Right lobe of liver (tissue), 6 donors: ENCODE results near the gene IER2. TPM values are rescaled to one million over a fixed set of nuclear protein-coding genes. Genes with fewer than 3 reads are reported as not detected.
A peak's percentile ranks its signal among the peaks of the same experiment; 100 is the strongest.
"Not testable (repeated sequence)": the region's sequence is repeated elsewhere in the genome, so short reads cannot be mapped to it uniquely, and the experiment has no call there.

Source experiments
- ATAC-seq, 4 donors: fragments of 200-7000 bp; cut with Tn5 transposase; one replicate each; pipeline ENCODE4 v1.9.1; 2020; ENCODE audit warnings: mild to moderate bottlenecking in 4 of 4, moderate library complexity in 4 of 4
- DNase-seq, 3 donors: peaks; one replicate each; pipeline ENCODE4 v3.0.0-alpha.2; 2020
- H3K27ac ChIP-seq, 3 donors: fragments of 200-600 bp; one replicate each; pipeline ENCODE4 v1.8.0; 2022
- H3K27me3 ChIP-seq, 2 donors: fragments of 200-600 bp; one replicate each; pipeline ENCODE4 v1.8.0; 2022
- H3K36me3 ChIP-seq, 4 donors: fragments of 200-600 bp; sonication (generic) in 1 of 4; one replicate each; pipeline versions ENCODE4 v1.5.1 to v1.8.0; 2017 to 2022; ENCODE audit warnings: control low read depth in 1 of 4
- H3K4me1 ChIP-seq, 4 donors: fragments of 200-600 bp; sonication (generic) in 1 of 4; one replicate each; pipeline versions ENCODE4 v1.5.1 to v1.8.0; 2017 to 2022; ENCODE audit warnings: control low read depth in 1 of 4
- H3K4me3 ChIP-seq, 3 donors: fragments of 200-600 bp; one replicate each; pipeline ENCODE4 v1.8.0; 2022
- H3K9me3 ChIP-seq, 4 donors: fragments of 200-600 bp; sonication (generic) in 1 of 4; one replicate each; pipeline versions ENCODE4 v1.5.1 to v1.8.0; 2017 to 2022; ENCODE audit warnings: control low read depth in 1 of 4
- POLR2A ChIP-seq: fragments of 450-650 bp; IDR thresholded peaks from one replicate; pipeline ENCODE4 v1.6.1; 2017; ENCODE audit warnings: antibody characterized with exemption, mild to moderate bottlenecking
- WGBS: methylation state at CpG from one replicate; pipeline ENCODE4 v1.1.6; 2018; ENCODE audit warnings: low coverage, low lambda C conversion rate; ENCODE audit not compliant: insufficient coverage; ENCODE audit errors: missing lambda C conversion rate; 5-methylcytosine and 5-hydroxymethylcytosine counted together
- intact Hi-C, 2 donors: fragments of 100-400 bp; cut with DNase I; formaldehyde crosslinking; loops; one replicate each; pipeline versions ENCODE4 v1.11.2 to v1.14.1; 2022
- total RNA-seq, 6 experiments: library from RNA; depleted of rRNA in 2 of 6; stranded (reverse); fragments of >200 nt in 2 of 6; fragmentation: NEBNext Ultra II Directional in 3 of 6; extraction: Animal tissue kit (Norgen Biotek cat#: 25700) in 3 of 6; gene quantifications; one replicate each; pipeline versions ENCODE4 v1.1.0 to v1.2.4, GENCODE V29; 2016 to 2023
- TF ChIP-seq, protein P1 (sequence below), 4 donors: fragments of 200-600 bp in 3 of 4; fragments of 450-650 bp in 1 of 4; IDR thresholded peaks; one replicate each; pipeline versions ENCODE4 v1.5.1 to v1.8.0; 2016 to 2022; ENCODE audit warnings: antibody characterized with exemption in 4 of 4, mild to moderate bottlenecking in 2 of 4
- donor health status: DM: no; HTN: yes; CAD: no.
- donor health status: DM: no; HTN: no; CAD: no.
- donor health status: DM: no; HTN: no; CAD: no.
- donor health status: DM: no; HTN: yes; CAD: no.
- donor health status: DM: no; HTN: yes; CAD: no.

Gene IER2
- total RNA-seq, 6 experiments from 2014 or later = 19.1 to 86.6 (median 23.8) TPM

- 64% methylated on average over 8 of the region's 16 CpGs for WGBS
- Histone ChIP-seq H3K36me3 (peaks cover 0 to 13% (median 3%) of the 10 kb centered on the region in 4 donors), H3K9me3 (no peaks in the 10 kb centered on the region), H3K4me1 (peaks cover 0 to 10% (median 5%) of the 10 kb centered on the region in 4 donors), H3K27me3 (no peaks in the 10 kb centered on the region), H3K27ac (no peak overlapping the region), H3K4me3 (no peak overlapping the region)
- TF ChIP-seq, protein P1, sequence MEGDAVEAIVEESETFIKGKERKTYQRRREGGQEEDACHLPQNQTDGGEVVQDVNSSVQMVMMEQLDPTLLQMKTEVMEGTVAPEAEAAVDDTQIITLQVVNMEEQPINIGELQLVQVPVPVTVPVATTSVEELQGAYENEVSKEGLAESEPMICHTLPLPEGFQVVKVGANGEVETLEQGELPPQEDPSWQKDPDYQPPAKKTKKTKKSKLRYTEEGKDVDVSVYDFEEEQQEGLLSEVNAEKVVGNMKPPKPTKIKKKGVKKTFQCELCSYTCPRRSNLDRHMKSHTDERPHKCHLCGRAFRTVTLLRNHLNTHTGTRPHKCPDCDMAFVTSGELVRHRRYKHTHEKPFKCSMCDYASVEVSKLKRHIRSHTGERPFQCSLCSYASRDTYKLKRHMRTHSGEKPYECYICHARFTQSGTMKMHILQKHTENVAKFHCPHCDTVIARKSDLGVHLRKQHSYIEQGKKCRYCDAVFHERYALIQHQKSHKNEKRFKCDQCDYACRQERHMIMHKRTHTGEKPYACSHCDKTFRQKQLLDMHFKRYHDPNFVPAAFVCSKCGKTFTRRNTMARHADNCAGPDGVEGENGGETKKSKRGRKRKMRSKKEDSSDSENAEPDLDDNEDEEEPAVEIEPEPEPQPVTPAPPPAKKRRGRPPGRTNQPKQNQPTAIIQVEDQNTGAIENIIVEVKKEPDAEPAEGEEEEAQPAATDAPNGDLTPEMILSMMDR (IDR thresholded peaks at IDR 0.05) = no peak
- peak in 1 of 3 donors; percentile 51 for DNase-seq
- no peak for ATAC-seq
- intact Hi-C loops = no loop called here
These were observed 3.2 kb upstream of the IER2 start for GRCh38 chr19:13146763-13147563.

DNA sequence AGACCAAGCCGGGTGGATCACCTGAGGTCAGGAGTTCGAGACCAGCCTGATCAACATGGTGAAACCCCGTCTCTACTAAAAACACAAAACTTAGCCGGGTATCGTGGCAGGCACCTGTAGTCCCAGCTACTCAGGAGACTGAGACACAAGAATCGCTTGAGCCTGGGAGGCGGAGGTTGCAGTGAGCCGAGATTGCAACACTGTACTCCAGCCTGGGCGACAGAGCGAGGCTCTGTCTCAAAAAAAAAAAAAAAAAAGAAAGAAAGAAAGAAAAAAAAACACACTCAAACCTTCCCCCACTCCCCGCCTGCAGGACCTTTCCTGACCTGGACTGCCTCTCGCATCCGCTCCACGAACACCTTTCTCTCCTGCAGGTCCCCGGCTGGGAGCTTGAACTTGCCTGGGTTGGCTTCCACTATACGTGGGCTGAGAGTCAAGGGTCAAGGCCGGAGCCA is 1.0 kb upstream of the IER2 start:
- intact Hi-C loops, H3K9me3 ChIP-seq: not testable (repeated sequence)
- peaks cover 0 to 10% (median 5%) of the 10 kb centered on the region in 4 donors for H3K4me1 ChIP-seq

DNA sequence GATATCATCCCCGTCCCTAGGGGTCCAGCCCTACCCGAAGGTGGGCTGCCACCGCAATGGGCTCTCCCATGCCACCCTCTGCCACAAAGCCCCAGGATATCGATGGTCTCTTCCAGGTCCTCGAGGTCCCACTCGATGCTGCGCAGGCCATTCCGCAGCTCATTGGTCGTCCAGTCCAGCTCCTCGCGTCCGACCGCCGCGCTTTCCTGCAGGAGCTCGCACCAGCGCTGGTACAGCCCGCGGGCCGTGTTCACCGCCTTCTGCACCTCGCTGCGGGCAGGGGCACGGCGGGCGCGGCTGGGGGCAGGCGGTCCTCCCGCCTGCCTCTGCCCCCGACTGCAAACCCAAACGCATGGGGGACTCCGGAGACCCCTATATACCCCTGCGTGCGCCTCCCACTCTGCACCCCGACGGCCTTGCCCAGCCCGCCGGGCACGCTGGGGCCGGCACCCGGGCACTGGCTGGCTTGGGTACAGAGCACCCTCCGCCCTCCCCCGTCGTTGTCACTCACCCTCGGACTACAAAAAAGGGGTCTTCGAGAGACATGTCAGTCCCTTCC is 504 bp upstream of the IER2 start:
- H3K4me3 ChIP-seq = peak overlapping the region; percentile 73 to 88 (median 77)
- peaks cover 0 to 5% (median under 1%) of the 10 kb centered on the region in 4 donors for H3K36me3 ChIP-seq
- no peaks in the 10 kb centered on the region for H3K27me3 ChIP-seq
- WGBS = 10% methylated on average over 2 of the region's 46 CpGs
- H3K27ac ChIP-seq = peak overlapping the region; percentile 90 to 99 (median 98)
- intact Hi-C loops = no loop called here
- TF ChIP-seq, protein P1 (IDR thresholded peaks at IDR 0.05) = no peak
- no peak for TF ChIP-seq POLR2A
- DNase-seq = peak; percentile 71 to 79 (median 72)
- peak; percentile 0 to 1 (median 0) for ATAC-seq
- no peaks in the 10 kb centered on the region for H3K9me3 ChIP-seq
- peaks cover 0 to 10% (median 5%) of the 10 kb centered on the region in 4 donors for H3K4me1 ChIP-seq

More for the DNA sequence above, 1.0 kb upstream of the IER2 start:
- H3K27me3 ChIP-seq, ATAC-seq, H3K36me3 ChIP-seq: not testable (repeated sequence)
- peak in 2 of 3 donors; percentile 59 to 75 for DNase-seq
- WGBS = 16% methylated on average over 14 of the region's 17 CpGs
- Histone ChIP-seq H3K27ac (peak overlapping the region; percentile 90 to 99 (median 98)), H3K4me3 (peak overlapping the region; percentile 73 to 88 (median 77))

- Histone ChIP-seq H3K9me3 (no peaks in the 10 kb centered on the region), H3K27ac (peak overlapping the region; percentile 90 to 99 (median 98)), H3K4me3 (peak overlapping the region; percentile 73 to 88 (median 77)), H3K4me1 (peaks cover 0 to 13% (median 6%) of the 10 kb centered on the region in 4 donors), H3K36me3 (no peaks in the 10 kb centered on the region), H3K27me3 (no peaks in the 10 kb centered on the region)
- ATAC-seq (no peak), DNase-seq (peak in 2 of 3 donors; percentile 55 to 67)
- WGBS = 0% methylated on average over 25 of the region's 34 CpGs
- intact Hi-C loops = no loop called here
- no peak for TF ChIP-seq POLR2A
- TF ChIP-seq, protein P1 (IDR thresholded peaks at IDR 0.05) = no peak
These were observed 857 bp downstream of the IER2 start for GRCh38 chr19:13150931-13151604.
